ENCODE measurements around the gene CFAP97D2.

CFAP97D2 gene

GRCh38 chr13:114264886-114265611 is 86.0 kb downstream of the CFAP97D2 start:
- no peak for DNase-seq (ENCODE audit: low read depth in 3 of 3, low spot score in 1 of 3)

GRCh38 chr13:114266241-114266640 is 87.2 kb downstream of the CFAP97D2 start:
- no peak for DNase-seq (ENCODE audit: low read depth in 3 of 3, low spot score in 1 of 3)

GRCh38 chr13:114268344-114269280 is 89.6 kb downstream of the CFAP97D2 start:
- DNase-seq (ENCODE audit: low read depth in 3 of 3, low spot score in 1 of 3), result no peak

DNA sequence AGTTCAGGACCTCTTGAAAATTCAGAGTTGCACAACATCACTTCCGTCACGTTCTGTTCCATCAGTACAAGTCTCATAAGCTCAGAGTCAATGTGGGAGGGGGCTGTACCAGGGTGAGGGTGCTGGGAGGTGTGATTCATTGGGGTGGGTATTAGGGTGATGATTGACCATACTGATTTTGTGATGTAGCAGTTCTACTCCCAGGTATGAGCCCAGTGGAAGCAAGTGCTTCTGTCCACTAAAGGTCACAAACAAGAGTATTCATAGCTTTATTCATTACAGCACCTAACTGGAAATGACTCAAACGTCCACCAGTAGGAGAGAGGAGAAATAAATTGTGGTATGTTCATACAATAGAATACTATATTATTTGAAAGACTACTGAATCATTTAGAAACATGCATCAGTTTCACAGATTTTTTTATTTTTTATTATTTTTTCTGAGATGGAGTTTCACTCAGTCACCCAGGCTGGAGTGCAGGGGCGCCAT is 90.3 kb downstream of the CFAP97D2 start:
- DNase-seq (ENCODE audit: low read depth in 3 of 3, low spot score in 1 of 3), result no peak
